Measurements from ENCODE around the gene ZNF469.

DNA sequence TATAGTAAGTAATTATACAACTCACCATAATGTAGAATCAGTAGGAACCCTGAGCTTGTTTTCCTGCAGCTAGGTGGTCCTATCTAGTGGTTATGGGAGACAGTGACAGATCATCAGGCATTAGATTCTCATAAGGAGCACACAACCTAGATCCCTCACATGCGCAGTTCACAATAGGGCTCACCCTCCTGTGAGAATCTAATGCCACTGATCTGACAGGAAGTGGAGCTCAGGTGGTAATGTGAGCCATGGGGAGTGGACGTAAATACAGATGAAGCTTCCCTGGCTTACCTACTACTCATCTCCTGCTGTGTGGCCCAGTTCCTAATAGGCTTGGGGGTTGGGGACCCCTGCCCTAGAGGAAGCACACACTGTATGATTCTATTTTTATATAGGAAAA, 21.8 kb upstream of the ZNF469 start:
- no peak for TF ChIP-seq POLR2AphosphoS5 (IDR thresholded peaks at IDR 0.05; ENCODE audit: low read depth, low read length)
- TF ChIP-seq POLR2A (IDR thresholded peaks at IDR 0.05; ENCODE audit: low read depth, low read length), result no peak

All from GM12892 (cell line).